ENCODE data around the gene RAPGEF1. TPM values are rescaled to one million over a fixed set of nuclear protein-coding genes. Genes with fewer than 3 reads are reported as not detected.

Gene RAPGEF1
- total and polyA plus RNA-seq, 2 experiments from 2014 or later, result 9.9 to 82.8 TPM

GRCh38 chr9:131724683-131725082 is 15.2 kb downstream of the RAPGEF1 start:
- H3K9me2 ChIP-seq (ENCODE audit: insufficient read depth), result no peaks in the 10 kb centered on the region
- Mint-ChIP-seq H3K4me1 (peaks cover 28% of the 10 kb centered on the region), H3K27me3 (ENCODE audit: insufficient read depth, low read depth, poor library complexity) (peaks cover 7% of the 10 kb centered on the region), H3K36me3 (ENCODE audit: low read depth) (peaks cover 17% of the 10 kb centered on the region; the same call in 2 of the 3 replicates), H3K9me3 (no peaks in the 10 kb centered on the region; the same call in 2 of the 3 replicates), H3K27ac (no peak overlapping the region), H3K4me3 (no peak overlapping the region)
- peaks cover 21% of the 10 kb centered on the region for H3K4me1 ChIP-seq (ENCODE audit: insufficient read depth)
- H3K4me2 ChIP-seq, result no peak overlapping the region
- no peaks in the 10 kb centered on the region for H3K36me3 ChIP-seq (ENCODE audit: insufficient read depth)
- H3K27me3 ChIP-seq (ENCODE audit: insufficient read depth), result no peaks in the 10 kb centered on the region
- TF ChIP-seq CTCF (conservative IDR thresholded peaks at IDR 0.05; ENCODE audit: low read depth in 2 of 2), result no peak
- no peak for TF ChIP-seq ETS1 (IDR thresholded peaks at IDR 0.05)
- no peak for TF ChIP-seq JUNB (IDR thresholded peaks at IDR 0.05; ENCODE audit: unreplicated experiment)
- TF ChIP-seq ZNF331 (CRISPR knock-in tag; IDR thresholded peaks at IDR 0.05; ENCODE audit: low read depth), result no peak
- TF ChIP-seq REST (IDR thresholded peaks at IDR 0.05; ENCODE audit: unreplicated experiment), result no peak
- TF ChIP-seq EZH2 (IDR thresholded peaks at IDR 0.05; ENCODE audit: low read depth, unreplicated experiment), result no peak
- no peak for TF ChIP-seq NANOG (IDR thresholded peaks at IDR 0.05; ENCODE audit: borderline replicate concordance)
- TF ChIP-seq CREB1 (CRISPR knock-in tag; IDR thresholded peaks at IDR 0.05; ENCODE audit: low read depth), result no peak
- no peak for TF ChIP-seq STAT1 (IDR thresholded peaks at IDR 0.05; ENCODE audit: unreplicated experiment)
- TF ChIP-seq EZH2phosphoT487 (IDR thresholded peaks at IDR 0.05; ENCODE audit: unreplicated experiment), result no peak
- no peak for TF ChIP-seq POLR2AphosphoS5 (IDR thresholded peaks at IDR 0.05; ENCODE audit: low read depth)
- TF ChIP-seq ZNF114 (CRISPR knock-in tag; IDR thresholded peaks at IDR 0.05), result no peak
- no peak for TF ChIP-seq ZNF462 (CRISPR knock-in tag; IDR thresholded peaks at IDR 0.05)
- peaks cover 98% of the 10 kb centered on the region for H3K79me2 ChIP-seq (replicated peaks; ENCODE audit: insufficient read depth)
- no peaks in the 10 kb centered on the region for H3F3A ChIP-seq (replicated peaks; ENCODE audit: low read depth)
- H3K27ac ChIP-seq (ENCODE audit: low read depth), result no peak overlapping the region
- H4K20me1 ChIP-seq (replicated peaks; ENCODE audit: insufficient read depth), result peaks cover 25% of the 10 kb centered on the region
- no peak overlapping the region for H2AFZ ChIP-seq
- DNase-seq (ENCODE audit: low spot score) (no peak), ATAC-seq (no peak)
- no peak overlapping the region for H3K4me3 ChIP-seq
